SK-N-SH (cell line): Measurements from ENCODE around the gene RBM4. TPM values are rescaled to one million over a fixed set of nuclear protein-coding genes. Genes with fewer than 3 reads are reported as not detected.

Source experiments
- CTCF ChIA-PET: fragments of 300-600, 350-600 bp; formaldehyde crosslinking; extraction: SDS; loops from one replicate; lab custom pipeline; 2021; lab: Yijun Ruan, JAX
- POLR2A ChIA-PET: fragments of 350-600 bp; sonication (Branson Sonifier 250); formaldehyde crosslinking; extraction: SDS; loops from one replicate; lab custom pipeline; 2020; ENCODE audit warnings: antibody characterized with exemption, inconsistent platforms; lab: Yijun Ruan, JAX
- DNase-seq: peaks from one replicate; pipeline ENCODE4 v3.0.0; 2012
- H2AFZ ChIP-seq: fragments of 200-600 bp; sonication (generic); 2 replicates; pipeline ENCODE4 v1.8.1; 2016; ENCODE audit warnings: antibody characterized with exemption, mild to moderate bottlenecking, low read depth
- H3F3A ChIP-seq: fragments of 200-600 bp; sonication (generic); replicated peaks from 2 replicates; pipeline ENCODE3; 2016; ENCODE audit warnings: antibody characterized with exemption, mild to moderate bottlenecking; ENCODE audit not compliant: insufficient read depth
- H3K27ac ChIP-seq, 2 experiments: fragments of 200-500 bp in 1 of 2; fragments of 200-600 bp in 1 of 2; sonication (Bioruptor generic) in 1 of 2; sonication (generic), shearing (Covaris generic) in 1 of 2; 2 replicates each; pipeline versions ENCODE4 v1.5.1 to v1.6.1; 2014 to 2016; ENCODE audit warnings: low read depth in 2 of 2, inconsistent platforms in 1 of 2, low read length in 1 of 2, mild to moderate bottlenecking in 1 of 2, mixed read lengths in 1 of 2
- H3K27me3 ChIP-seq: fragments of 200-600 bp; sonication (generic), shearing (Covaris generic); 2 replicates; pipeline ENCODE4 v1.6.1; 2016; ENCODE audit warnings: mixed run types; ENCODE audit not compliant: insufficient read depth
- H3K36me3 ChIP-seq, 2 experiments: fragments of 200-500 bp in 1 of 2; fragments of 200-600 bp in 1 of 2; sonication (Bioruptor generic) in 1 of 2; sonication (generic) in 1 of 2; replicated peaks in 1 of 2; 2 replicates each; pipeline versions ENCODE3 to v1.5.1; 2014 to 2016; ENCODE audit warnings: low read length in 1 of 2, mild to moderate bottlenecking in 1 of 2; ENCODE audit not compliant: insufficient read depth in 2 of 2, control insufficient read depth in 1 of 2
- H3K4me1 ChIP-seq, 2 experiments: fragments of 200-500 bp in 1 of 2; fragments of 200-600 bp in 1 of 2; sonication (Bioruptor generic) in 1 of 2; sonication (generic), shearing (Covaris generic) in 1 of 2; 2 replicates each; pipeline versions ENCODE4 v1.5.1 to v1.6.1; 2014 to 2016; ENCODE audit warnings: low read depth in 1 of 2, low read length in 1 of 2, mixed run types in 1 of 2; ENCODE audit not compliant: insufficient read depth in 2 of 2, control insufficient read depth in 1 of 2
- H3K4me2 ChIP-seq: fragments of 200-600 bp; sonication (generic), shearing (Covaris generic); 2 replicates; pipeline ENCODE4 v1.6.1; 2017; ENCODE audit warnings: mixed run types
- H3K4me3 ChIP-seq, 2 experiments: fragments of 200-500 bp in 1 of 2; fragments of 200-600 bp in 1 of 2; sonication (Bioruptor generic) in 1 of 2; sonication (generic), shearing (Covaris generic) in 1 of 2; 2 replicates each; pipeline versions ENCODE4 v1.5.1 to v1.8.1; 2014 to 2016; ENCODE audit warnings: low read depth in 2 of 2, inconsistent platforms in 1 of 2, low read length in 1 of 2, mild to moderate bottlenecking in 1 of 2, mixed read lengths in 1 of 2, moderate library complexity in 1 of 2
- H3K79me2 ChIP-seq: fragments of 200-600 bp; sonication (generic); 2 replicates; pipeline ENCODE4 v1.8.1; 2017; ENCODE audit warnings: mild to moderate bottlenecking; ENCODE audit not compliant: insufficient read depth
- H3K9ac ChIP-seq: fragments of 200-600 bp; sonication (generic); 2 replicates; pipeline ENCODE4 v1.6.1; 2017; ENCODE audit warnings: mixed run types
- H3K9me2 ChIP-seq: fragments of 200-600 bp; sonication (generic); 2 replicates; pipeline ENCODE4 v1.6.1; 2017; ENCODE audit warnings: mixed run types
- H3K9me3 ChIP-seq: fragments of 200-600 bp; sonication (generic); 2 replicates; pipeline ENCODE4 v1.6.1; 2017; ENCODE audit warnings: mixed run types, mild to moderate bottlenecking, moderate library complexity
- H4K20me1 ChIP-seq: fragments of 200-600 bp; sonication (generic); 2 replicates; pipeline ENCODE4 v1.6.1; 2017; ENCODE audit warnings: mild to moderate bottlenecking, mixed run types; ENCODE audit not compliant: insufficient read depth
- CTCF ChIP-seq: fragments of 200-600 bp; sonication (generic); IDR thresholded peaks from 2 replicates; pipeline ENCODE4 v1.6.1; 2017; ENCODE audit warnings: antibody characterized with exemption, mild to moderate bottlenecking, moderate library complexity
- ELF1 ChIP-seq: IDR thresholded peaks from 2 replicates; pipeline ENCODE4 v1.4.0; 2012
- EZH2phosphoT487 ChIP-seq: fragments of 200-600 bp; sonication (generic); IDR thresholded peaks from 2 replicates; pipeline ENCODE4 v1.6.1; 2017; ENCODE audit warnings: low read depth, mixed run types, mild to moderate bottlenecking, antibody characterized with exemption, moderate library complexity, borderline replicate concordance
- FOXJ3 ChIP-seq: sonication (generic); formaldehyde crosslinking; IDR thresholded peaks from 2 replicates; pipeline ENCODE4 v1.5.1; 2020; ENCODE audit warnings: mild to moderate bottlenecking, missing genetic modification reagents
- JUND ChIP-seq: IDR thresholded peaks from 2 replicates; pipeline ENCODE4 v1.4.0; 2012
- MAX ChIP-seq: IDR thresholded peaks from 2 replicates; pipeline ENCODE4 v1.4.0; 2012; ENCODE audit warnings: low read depth
- MEF2A ChIP-seq: IDR thresholded peaks from 2 replicates; pipeline ENCODE4 v1.4.0; 2012; ENCODE audit warnings: low read depth, borderline replicate concordance
- MXI1 ChIP-seq: IDR thresholded peaks from 2 replicates; pipeline ENCODE4 v1.6.1; 2012; ENCODE audit warnings: mild to moderate bottlenecking, low read depth, low read length, improper control_type of control experiment
- NFIC ChIP-seq: IDR thresholded peaks from 2 replicates; pipeline ENCODE4 v1.4.0; 2012; ENCODE audit warnings: borderline replicate concordance
- PBX3 ChIP-seq: IDR thresholded peaks from 2 replicates; pipeline ENCODE4; 2012
- POLR2AphosphoS5 ChIP-seq: IDR thresholded peaks from 2 replicates; pipeline ENCODE4 v1.6.1; 2012; ENCODE audit warnings: low read depth, low read length
- RAD21 ChIP-seq: IDR thresholded peaks from 2 replicates; pipeline ENCODE4 v1.6.1; 2012; ENCODE audit warnings: mild to moderate bottlenecking, low read length
- RXRA ChIP-seq: IDR thresholded peaks from 2 replicates; pipeline ENCODE4 v1.4.0; 2012; ENCODE audit warnings: low read depth, mild to moderate bottlenecking, borderline replicate concordance
- SIN3A ChIP-seq: IDR thresholded peaks from 2 replicates; pipeline ENCODE4 v1.6.1; 2012; ENCODE audit warnings: low read depth, mild to moderate bottlenecking, low read length, moderate library complexity, borderline replicate concordance
- TCF12 ChIP-seq: IDR thresholded peaks from 2 replicates; pipeline ENCODE4 v1.4.0; 2012
- USF2 ChIP-seq: fragments of 150-350 bp; IDR thresholded peaks from 2 replicates; pipeline ENCODE4 v1.6.1; 2017; ENCODE audit warnings: antibody characterized with exemption, low read length, low read depth, borderline replicate concordance
- YY1 ChIP-seq: IDR thresholded peaks from 2 replicates; pipeline ENCODE4 v1.4.0; 2012; ENCODE audit warnings: low read depth, mild to moderate bottlenecking
- ZBTB33 ChIP-seq: IDR thresholded peaks from 2 replicates; pipeline ENCODE4 v1.4.0; 2012; ENCODE audit warnings: low read depth, borderline replicate concordance
- WGBS: methylation state at CpG from one replicate; pipeline ENCODE4 v1.1.6; 2017; ENCODE audit warnings: low lambda C conversion rate; 5-methylcytosine and 5-hydroxymethylcytosine counted together
- polyA plus RNA-seq, 3 experiments: library from polyadenylated mRNA; depleted of rRNA; stranded (reverse); fragments of >200 nt; gene quantifications; 2 replicates each; pipeline ENCODE4 v1.2.3, GENCODE V29; 2012

RBM4 gene
- polyA plus RNA-seq, 1 of the 3 experiments (the other 2 are of a cell fraction) = 202 TPM

GRCh38 chr11:66649903-66650302, 11.4 kb downstream of the RBM4 start:
- POLR2A ChIA-PET = interaction anchor here (0.7 to 1.2 kb wide), 2 partner anchors 11 to 33 kb away, joined by 3 to 6 read pairs; partner anchors contain the start of genes RBM14 and RBM4
- peaks cover 85% of the 10 kb centered on the region for H4K20me1 ChIP-seq

More at GRCh38 chr11:66649903-66650302, 11.4 kb downstream of the RBM4 start:
- no peak overlapping the region for H3K27ac ChIP-seq
- 95% methylated on average over 5 of the region's 5 CpGs for WGBS
- H3K4me1 ChIP-seq = peaks cover 0 to 4% of the 10 kb centered on the region in 2 experiments; a peak in 2 of 4 replicates
- H3K4me2 ChIP-seq = no peak overlapping the region
- no peak for TF ChIP-seq RXRA
- TF ChIP-seq USF2 = no peak
- no peak for TF ChIP-seq POLR2AphosphoS5
- TF ChIP-seq JUND = no peak
- TF ChIP-seq FOXJ3 (CRISPR knock-in tag) = no peak
- no peak for TF ChIP-seq TCF12
- no peak for TF ChIP-seq ELF1
- no peak for TF ChIP-seq MXI1
- no peak for TF ChIP-seq PBX3
- TF ChIP-seq EZH2phosphoT487 = no peak
- TF ChIP-seq SIN3A = no peak
- no peak for TF ChIP-seq CTCF
- TF ChIP-seq NFIC = no peak
- no peak for TF ChIP-seq RAD21
- TF ChIP-seq ZBTB33 = no peak
- no peak for TF ChIP-seq MEF2A
- TF ChIP-seq MAX = no peak
- no peak for TF ChIP-seq YY1
- TF ChIP-seq, all 33 proteins: peak for 0
- H3F3A ChIP-seq = peaks cover 42% of the 10 kb centered on the region
- H3K36me3 ChIP-seq = peaks cover 35 to 71% of the 10 kb centered on the region in 2 experiments
- no peak overlapping the region for H3K4me3 ChIP-seq
- no peaks in the 10 kb centered on the region for H3K27me3 ChIP-seq
- H2AFZ ChIP-seq = no peak overlapping the region
- CTCF ChIA-PET = interaction anchor here (1.4 kb wide), 1 partner anchor 70 kb away, joined by 3 read pairs; no protein-coding TSS in a partner anchor
- no peaks in the 10 kb centered on the region for H3K9me3 ChIP-seq
- no peaks in the 10 kb centered on the region for H3K9me2 ChIP-seq
- no peak for DNase-seq
- no peak overlapping the region for H3K9ac ChIP-seq
- peaks cover 100% of the 10 kb centered on the region for H3K79me2 ChIP-seq
